Stomach smooth muscle (tissue), 2 donors: Measurements from ENCODE around the gene ZNF322.
A peak's percentile ranks its signal among the peaks of the same experiment; 100 is the strongest.
"Not testable (repeated sequence)": the region's sequence is repeated elsewhere in the genome, so short reads cannot be mapped to it uniquely, and the experiment has no call there.

ENCODE experiments used
- H3K27ac ChIP-seq: one replicate; pipeline ENCODE4 v1.7.0; 2013; ENCODE audit warnings: mild to moderate bottlenecking, low read length, inconsistent platforms
- H3K27me3 ChIP-seq, 2 donors: one replicate each; pipeline ENCODE4 v1.7.0; 2013; ENCODE audit warnings: low read length in 2 of 2; ENCODE audit not compliant: insufficient read depth in 2 of 2, control insufficient read depth in 1 of 2
- H3K36me3 ChIP-seq, 2 donors: one replicate each; pipeline ENCODE4 v1.7.0; 2013; ENCODE audit warnings: low read length in 2 of 2; ENCODE audit not compliant: control insufficient read depth in 2 of 2, insufficient read depth in 2 of 2
- H3K4me1 ChIP-seq: one replicate; pipeline ENCODE4 v1.7.0; 2013; ENCODE audit warnings: low read length; ENCODE audit not compliant: control insufficient read depth, insufficient read depth
- H3K4me3 ChIP-seq, 2 donors: one replicate each; pipeline ENCODE4 v1.7.0; 2013; ENCODE audit warnings: low read length in 2 of 2
- H3K9ac ChIP-seq, 2 donors: one replicate each; pipeline ENCODE4 v1.7.0; 2013; ENCODE audit warnings: low read length in 2 of 2, mild to moderate bottlenecking in 1 of 2
- H3K9me3 ChIP-seq, 2 donors: one replicate each; pipeline ENCODE4 v1.7.0; 2013; ENCODE audit warnings: low read length in 2 of 2; ENCODE audit not compliant: control insufficient read depth in 2 of 2
- donor health status: healthy.
- donor health status: Pancreatic carcinoma.

The ZNF322 gene

GRCh38 chr6:26659042-26659999, at the start of gene ZNF322:
ZNF322 (minus strand) TSS chr6:26659746; CDS start chr6:26638553, 21,193 bp downstream.
- H3K4me3 ChIP-seq = peak within 1 kb of the TSS; percentile 89 to 98
- H3K36me3 ChIP-seq = peaks cover 0 to 1% of the 10 kb centered on the region in 2 donors
- peak within 1 kb of the TSS; percentile 77 for H3K27ac ChIP-seq
- H3K27me3 ChIP-seq = no peaks in the 10 kb centered on the region
- H3K9ac ChIP-seq = peak within 1 kb of the TSS; percentile 88 to 96
- H3K4me1 ChIP-seq = peaks cover 13% of the 10 kb centered on the region
- H3K9me3 ChIP-seq = no peaks in the 10 kb centered on the region

- H3K9ac ChIP-seq, H3K27me3 ChIP-seq, H3K4me1 ChIP-seq, H3K27ac ChIP-seq, H3K9me3 ChIP-seq, H3K36me3 ChIP-seq, H3K4me3 ChIP-seq: not testable (repeated sequence)
Observed at GRCh38 chr6:26705780-26706179, 46.2 kb upstream of the ZNF322 start.

GRCh38 chr6:26705352-26705751, 45.8 kb upstream of the ZNF322 start:
- not testable (repeated sequence) for H3K4me3 ChIP-seq, H3K27me3 ChIP-seq, H3K27ac ChIP-seq, H3K9me3 ChIP-seq, H3K4me1 ChIP-seq, H3K36me3 ChIP-seq, H3K9ac ChIP-seq

- H3K4me3 ChIP-seq, H3K36me3 ChIP-seq, H3K9me3 ChIP-seq, H3K9ac ChIP-seq, H3K27me3 ChIP-seq, H3K27ac ChIP-seq, H3K4me1 ChIP-seq: not testable (repeated sequence)
Observed at GRCh38 chr6:26701023-26701747, 41.6 kb upstream of the ZNF322 start.

GRCh38 chr6:26697496-26697895, 38.0 kb upstream of the ZNF322 start:
- H3K9ac ChIP-seq, H3K27me3 ChIP-seq, H3K4me3 ChIP-seq, H3K36me3 ChIP-seq, H3K9me3 ChIP-seq, H3K27ac ChIP-seq, H3K4me1 ChIP-seq: not testable (repeated sequence)

- H3K4me1 ChIP-seq, H3K36me3 ChIP-seq, H3K27ac ChIP-seq, H3K9ac ChIP-seq, H3K4me3 ChIP-seq, H3K27me3 ChIP-seq, H3K9me3 ChIP-seq: not testable (repeated sequence)
Observed at GRCh38 chr6:26689324-26689947, 29.9 kb upstream of the ZNF322 start.

GRCh38 chr6:26682435-26683042, 23.0 kb upstream of the ZNF322 start:
- not testable (repeated sequence) for H3K36me3 ChIP-seq, H3K27me3 ChIP-seq, H3K27ac ChIP-seq, H3K9me3 ChIP-seq, H3K9ac ChIP-seq, H3K4me3 ChIP-seq, H3K4me1 ChIP-seq

- H3K27ac ChIP-seq, H3K4me1 ChIP-seq, H3K27me3 ChIP-seq, H3K4me3 ChIP-seq, H3K9ac ChIP-seq, H3K9me3 ChIP-seq, H3K36me3 ChIP-seq: not testable (repeated sequence)
Observed at GRCh38 chr6:26673287-26673686, 13.7 kb upstream of the ZNF322 start.

- not testable (repeated sequence) for H3K4me3 ChIP-seq, H3K9me3 ChIP-seq, H3K9ac ChIP-seq, H3K36me3 ChIP-seq, H3K27me3 ChIP-seq, H3K27ac ChIP-seq, H3K4me1 ChIP-seq
Observed at GRCh38 chr6:26670558-26670957, 11.0 kb upstream of the ZNF322 start.

GRCh38 chr6:26670003-26670402, 10.5 kb upstream of the ZNF322 start:
- H3K27me3 ChIP-seq, H3K27ac ChIP-seq, H3K9me3 ChIP-seq, H3K36me3 ChIP-seq, H3K4me1 ChIP-seq, H3K4me3 ChIP-seq, H3K9ac ChIP-seq: not testable (repeated sequence)
